Measurements from ENCODE around the gene KRT2. TPM values are rescaled to one million over a fixed set of nuclear protein-coding genes. Genes with fewer than 3 reads are reported as not detected.

The KRT2 gene
- total and polyA plus RNA-seq, 12 donors: 0.16 TPM; not detected in 11

DNA sequence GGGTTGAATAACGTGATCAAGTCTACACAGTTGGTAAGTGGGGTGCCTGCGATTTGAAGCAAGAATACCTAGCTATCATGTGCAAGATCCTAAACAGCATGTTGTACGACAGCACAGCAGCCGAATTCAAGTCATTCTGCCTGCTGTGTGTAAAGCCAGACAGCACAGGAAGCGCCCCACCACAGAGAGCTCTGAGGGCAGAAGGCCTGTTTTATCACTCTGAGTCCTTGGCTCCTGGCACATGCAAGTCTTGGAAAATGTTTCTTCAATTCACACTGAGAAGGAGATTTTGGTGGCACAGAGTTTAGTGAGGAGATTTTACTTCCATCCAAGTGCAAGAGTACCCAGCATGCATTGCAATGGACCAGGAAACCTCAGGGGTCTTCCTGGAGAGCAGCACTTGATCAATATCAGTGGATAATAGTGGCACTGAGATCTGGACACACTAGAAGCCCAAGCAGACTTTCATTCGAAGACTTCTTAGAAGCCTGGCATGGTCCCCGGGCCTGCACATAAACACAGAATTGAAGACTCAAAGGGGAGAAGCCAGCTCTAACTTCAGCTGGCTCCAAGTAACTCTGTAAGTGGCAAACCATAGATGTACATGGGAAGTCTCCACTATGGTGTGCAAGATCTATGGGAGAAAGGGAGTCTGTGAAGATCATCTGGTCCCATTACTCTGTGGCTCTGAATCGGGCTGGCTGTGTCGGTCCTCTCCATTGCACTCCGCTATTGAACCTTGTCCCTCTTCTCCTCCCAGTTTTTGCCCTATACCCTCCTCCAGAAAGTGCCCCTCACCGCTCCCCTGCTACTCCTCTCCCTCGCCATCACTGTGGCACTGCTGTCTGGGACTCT lies 29.7 kb upstream of the KRT2 start:
- no peak overlapping the region for H3K27ac ChIP-seq
- TF ChIP-seq CTCF (IDR thresholded peaks at IDR 0.05) (no peak), POLR2A (IDR thresholded peaks at IDR 0.05) (no peak)
- intact Hi-C loops (cut with DNase I): no loop called here
- H3K9me3 ChIP-seq (replicated peaks in 1 of 3): no peaks in the 10 kb centered on the region
- H3K4me1 ChIP-seq (replicated peaks in 1 of 2): no peaks in the 10 kb centered on the region
- H3K4me3 ChIP-seq: no peak overlapping the region
- no peaks in the 10 kb centered on the region for H3K36me3 ChIP-seq (replicated peaks in 1 of 2)
- 66 to 84% (median 77%) methylated on average over 12 of the region's 12 CpGs for WGBS, 4 donors
- no peak for DNase-seq
- peaks cover 20% of the 10 kb centered on the region for H3K27me3 ChIP-seq

DNA sequence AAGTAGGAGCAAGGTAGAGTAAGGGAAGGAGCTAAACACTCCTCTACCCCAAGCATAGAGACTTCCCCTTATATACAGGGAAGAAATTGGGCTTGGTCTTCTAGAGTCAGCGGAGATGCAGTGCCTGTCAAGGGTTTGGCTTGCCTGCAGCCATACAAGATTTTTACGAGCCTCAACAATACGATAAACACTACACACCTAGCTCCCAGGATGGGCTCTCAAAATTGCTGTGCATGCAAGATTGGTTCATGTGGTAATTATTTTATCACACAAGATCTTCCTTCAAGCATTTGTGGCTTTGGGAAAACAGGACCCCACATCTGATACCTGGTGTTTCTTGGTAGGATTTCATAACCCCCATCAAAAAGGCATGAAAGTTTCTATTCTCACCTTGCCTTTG lies 28.4 kb upstream of the KRT2 start, which contains the start of gene KRT1:
Gene KRT1 (minus strand): TSS at position 45 of the 400 bp plus-strand sequence. CDS start 59 bp downstream, outside the sequence.
- Histone ChIP-seq H3K9me3 (replicated peaks in 1 of 3) (no peaks in the 10 kb centered on the region), H3K4me3 (no peak within 1 kb of the TSS), H3K27me3 (peaks cover 18% of the 10 kb centered on the region), H3K36me3 (replicated peaks in 1 of 2) (no peaks in the 10 kb centered on the region), H3K4me1 (replicated peaks in 1 of 2) (no peaks in the 10 kb centered on the region), H3K27ac (no peak within 1 kb of the TSS)
- intact Hi-C loops (cut with DNase I): no loop called here
- WGBS, 4 donors: 85 to 93% (median 87%) methylated on average over 3 of the region's 3 CpGs
- TF ChIP-seq CTCF (IDR thresholded peaks at IDR 0.05) (no peak), POLR2A (IDR thresholded peaks at IDR 0.05) (no peak)
- no peak for DNase-seq

- Histone ChIP-seq H3K27me3 (peaks cover 18% of the 10 kb centered on the region), H3K36me3 (replicated peaks in 1 of 2) (no peaks in the 10 kb centered on the region), H3K27ac (no peak overlapping the region), H3K9me3 (replicated peaks in 1 of 3) (no peaks in the 10 kb centered on the region), H3K4me3 (no peak overlapping the region), H3K4me1 (replicated peaks in 1 of 2) (no peaks in the 10 kb centered on the region)
- intact Hi-C loops (cut with DNase I): no loop called here
- DNase-seq: no peak
- no peak for TF ChIP-seq CTCF (IDR thresholded peaks at IDR 0.05)
- no peak for TF ChIP-seq POLR2A (IDR thresholded peaks at IDR 0.05)
- WGBS, 4 donors: 76 to 100% (median 87%) methylated on average over 4 to 5 of the region's 5 CpGs
Measured at GRCh38 chr12:52679875-52680274, 27.9 kb upstream of the KRT2 start.

- no peak for DNase-seq
- TF ChIP-seq CTCF (IDR thresholded peaks at IDR 0.05) (no peak), POLR2A (IDR thresholded peaks at IDR 0.05) (no peak)
- H3K36me3 ChIP-seq (replicated peaks in 1 of 2): no peaks in the 10 kb centered on the region
- H3K27me3 ChIP-seq: peaks cover 18% of the 10 kb centered on the region
- 73 to 86% (median 78%) methylated on average over 1 of the region's 1 CpG for WGBS, 4 donors
- no peak overlapping the region for H3K4me3 ChIP-seq
- intact Hi-C loops (cut with DNase I): no loop called here
- no peaks in the 10 kb centered on the region for H3K9me3 ChIP-seq (replicated peaks in 1 of 3)
- no peaks in the 10 kb centered on the region for H3K4me1 ChIP-seq (replicated peaks in 1 of 2)
- no peak overlapping the region for H3K27ac ChIP-seq
Measured at GRCh38 chr12:52677671-52678070, 25.7 kb upstream of the KRT2 start.

All from adrenal gland (tissue), 12 donors.